Measurements from ENCODE around the gene PDGFC.

PDGFC gene

GRCh38 chr4:156771171-156771837 is 200.3 kb downstream of the PDGFC start:
- peak overlapping the region; percentile 54 to 76 for H3K27ac ChIP-seq
- intact Hi-C loops (cut with DNase I; ENCODE audit: low total_unique reads): loop anchor here (10.0 kb wide), 2 partner anchors 63 to 183 kb away; no protein-coding TSS in a partner anchor
- H3K4me1 ChIP-seq: peaks cover 0 to 84% (median 21%) of the 10 kb centered on the region in 4 donors
- H3K27me3 ChIP-seq: no peaks in the 10 kb centered on the region
- peak overlapping the region; percentile 30 to 33 for H3K4me3 ChIP-seq
- DNase-seq: peak in 1 of 2 donors; percentile 65
- no peaks in the 10 kb centered on the region for H3K36me3 ChIP-seq
- TF ChIP-seq, protein P1, sequence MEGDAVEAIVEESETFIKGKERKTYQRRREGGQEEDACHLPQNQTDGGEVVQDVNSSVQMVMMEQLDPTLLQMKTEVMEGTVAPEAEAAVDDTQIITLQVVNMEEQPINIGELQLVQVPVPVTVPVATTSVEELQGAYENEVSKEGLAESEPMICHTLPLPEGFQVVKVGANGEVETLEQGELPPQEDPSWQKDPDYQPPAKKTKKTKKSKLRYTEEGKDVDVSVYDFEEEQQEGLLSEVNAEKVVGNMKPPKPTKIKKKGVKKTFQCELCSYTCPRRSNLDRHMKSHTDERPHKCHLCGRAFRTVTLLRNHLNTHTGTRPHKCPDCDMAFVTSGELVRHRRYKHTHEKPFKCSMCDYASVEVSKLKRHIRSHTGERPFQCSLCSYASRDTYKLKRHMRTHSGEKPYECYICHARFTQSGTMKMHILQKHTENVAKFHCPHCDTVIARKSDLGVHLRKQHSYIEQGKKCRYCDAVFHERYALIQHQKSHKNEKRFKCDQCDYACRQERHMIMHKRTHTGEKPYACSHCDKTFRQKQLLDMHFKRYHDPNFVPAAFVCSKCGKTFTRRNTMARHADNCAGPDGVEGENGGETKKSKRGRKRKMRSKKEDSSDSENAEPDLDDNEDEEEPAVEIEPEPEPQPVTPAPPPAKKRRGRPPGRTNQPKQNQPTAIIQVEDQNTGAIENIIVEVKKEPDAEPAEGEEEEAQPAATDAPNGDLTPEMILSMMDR (IDR thresholded peaks at IDR 0.05): no peak
- no peaks in the 10 kb centered on the region for H3K9me3 ChIP-seq

GRCh38 chr4:156770140-156770539 is 201.5 kb downstream of the PDGFC start:
- Histone ChIP-seq H3K27ac (peak overlapping the region; percentile 54 to 76), H3K27me3 (no peaks in the 10 kb centered on the region), H3K36me3 (no peaks in the 10 kb centered on the region), H3K9me3 (no peaks in the 10 kb centered on the region), H3K4me3 (no peak overlapping the region), H3K4me1 (peaks cover 0 to 75% (median 21%) of the 10 kb centered on the region in 4 donors)
- TF ChIP-seq, protein P1 (IDR thresholded peaks at IDR 0.05): no peak
- DNase-seq: no peak
- intact Hi-C loops (cut with DNase I; ENCODE audit: low total_unique reads): loop anchor here (10.0 kb wide), 2 partner anchors 65 to 185 kb away; no protein-coding TSS in a partner anchor

DNA sequence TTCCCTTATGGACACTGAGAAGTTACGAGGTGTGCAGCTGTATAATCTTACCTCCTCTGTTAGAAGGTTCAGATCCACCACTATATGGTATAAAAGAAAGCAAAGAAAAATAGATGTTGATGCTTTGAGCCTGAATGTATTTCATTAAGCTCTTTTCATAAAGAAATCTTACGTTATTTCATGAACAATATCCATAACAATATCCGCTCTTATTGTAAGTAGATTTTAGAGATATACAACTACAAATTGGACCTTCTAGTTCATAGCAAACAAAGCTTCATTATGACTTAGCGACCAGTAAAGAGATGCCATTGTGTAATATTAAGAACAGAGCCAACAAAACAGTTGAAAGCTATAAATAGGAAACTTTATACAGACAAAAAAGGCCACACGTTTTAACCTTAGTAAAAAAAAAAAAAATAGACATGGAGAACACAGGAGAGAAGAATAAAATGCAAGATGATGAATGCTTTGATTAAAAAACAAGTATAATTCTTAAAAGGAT is 203.6 kb downstream of the PDGFC start:
- TF ChIP-seq, protein P1 (IDR thresholded peaks at IDR 0.05): no peak
- Histone ChIP-seq H3K9me3 (no peaks in the 10 kb centered on the region), H3K4me3 (no peak overlapping the region), H3K4me1 (peaks cover 0 to 73% (median 20%) of the 10 kb centered on the region in 4 donors), H3K36me3 (no peaks in the 10 kb centered on the region), H3K27ac (no peak overlapping the region), H3K27me3 (no peaks in the 10 kb centered on the region)
- intact Hi-C loops (cut with DNase I; ENCODE audit: low total_unique reads): no loop called here
- DNase-seq: no peak

GRCh38 chr4:156766846-156767245 is 204.8 kb downstream of the PDGFC start:
- intact Hi-C loops (cut with DNase I; ENCODE audit: low total_unique reads): no loop called here
- Histone ChIP-seq H3K4me1 (peaks cover 0 to 71% (median 14%) of the 10 kb centered on the region in 4 donors), H3K27ac (no peak overlapping the region), H3K9me3 (no peaks in the 10 kb centered on the region), H3K4me3 (no peak overlapping the region), H3K27me3 (no peaks in the 10 kb centered on the region), H3K36me3 (no peaks in the 10 kb centered on the region)
- no peak for DNase-seq
- TF ChIP-seq, protein P1 (IDR thresholded peaks at IDR 0.05): no peak

GRCh38 chr4:156765277-156765676 is 206.3 kb downstream of the PDGFC start:
- H3K27me3 ChIP-seq: no peaks in the 10 kb centered on the region
- no peaks in the 10 kb centered on the region for H3K36me3 ChIP-seq
- no peaks in the 10 kb centered on the region for H3K9me3 ChIP-seq
- intact Hi-C loops (cut with DNase I; ENCODE audit: low total_unique reads): no loop called here
- TF ChIP-seq, protein P1 (IDR thresholded peaks at IDR 0.05): no peak
- no peak for DNase-seq
- H3K27ac ChIP-seq: peak overlapping the region in 1 of 2 donors; percentile 10
- no peak overlapping the region for H3K4me3 ChIP-seq
- H3K4me1 ChIP-seq: peaks cover 0 to 71% (median 8%) of the 10 kb centered on the region in 4 donors
